ENCODE measurements around the gene MMP20. TPM values are rescaled to one million over a fixed set of nuclear protein-coding genes. Genes with fewer than 3 reads are reported as not detected.

The MMP20 gene
- total and polyA plus RNA-seq, 2 of the 13 experiments (the other 11 are each of a cell fraction or from before 2014, with no cell fraction given) = 0.05 TPM; not detected in 1

DNA sequence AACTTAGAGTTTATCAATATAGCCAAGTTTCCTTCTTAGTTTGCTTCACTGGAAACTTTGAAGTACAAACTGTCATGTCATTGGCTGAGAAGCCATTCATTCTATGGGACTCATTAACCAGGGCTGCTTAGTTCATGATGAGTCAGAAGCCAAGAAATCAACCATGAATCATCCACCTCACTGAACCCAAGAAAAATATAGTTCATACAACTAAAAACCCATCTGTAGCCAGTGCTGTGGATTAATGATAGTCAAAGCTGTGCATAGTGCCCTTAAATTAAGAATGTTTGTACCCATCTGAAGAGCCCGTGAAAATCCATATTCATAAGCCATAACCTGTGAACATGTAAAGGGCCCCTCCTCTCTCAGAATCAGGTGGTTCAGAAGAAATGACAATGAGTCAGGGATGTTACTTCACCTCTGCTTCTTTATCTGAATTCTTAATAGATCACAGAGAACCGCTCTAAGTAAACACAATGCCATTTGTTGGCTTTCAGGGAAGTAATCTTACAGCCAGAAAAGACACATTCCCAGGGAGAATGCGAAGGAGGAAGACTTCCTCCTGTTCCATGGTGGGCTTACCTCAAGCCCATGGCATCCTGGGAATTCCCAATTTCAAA is 25.4 kb downstream of the MMP20 start (continued):
- TF ChIP-seq SOX6 (IDR thresholded peaks at IDR 0.05) (no peak), SOX6 (CRISPR knock-in tag; IDR thresholded peaks at IDR 0.05) (peak; percentile 33; the same call in 1 of the 2 replicates), CEBPG (CRISPR knock-in tag; IDR thresholded peaks at IDR 0.05) (peak; percentile 28; the same call in 1 of the 2 replicates), CEBPB (IDR thresholded peaks at IDR 0.05; ENCODE audit: borderline replicate concordance, low read depth, low read length) (0 out of 2 replicates have a peak, but pooled peaks have one; percentile 44), CREM (IDR thresholded peaks at IDR 0.05) (peak; percentile 45; the same call in 1 of the 2 replicates), CREM (CRISPR knock-in tag; IDR thresholded peaks at IDR 0.05) (no peak), EP300 (IDR thresholded peaks at IDR 0.05; ENCODE audit: low read depth in 2 of 2, low read length in 2 of 2) (peak in 1 of 2 experiments; percentile 70; a peak in 2 of 4 replicates), EP300 (CRISPR knock-in tag; IDR thresholded peaks at IDR 0.05; ENCODE audit: borderline replicate concordance) (peak; percentile 86), HMG20A (CRISPR knock-in tag; IDR thresholded peaks at IDR 0.05; ENCODE audit: borderline replicate concordance) (no peak; the same call in 1 of the 2 replicates), MAFF (IDR thresholded peaks at IDR 0.05; ENCODE audit: low read depth, low read length) (peak; percentile 41; the same call in 1 of the 2 replicates), SOX13 (IDR thresholded peaks at IDR 0.05) (no peak; the same call in 1 of the 2 replicates), SOX13 (CRISPR knock-in tag; conservative IDR thresholded peaks at IDR 0.05 in 1 of 2, IDR thresholded peaks at IDR 0.05 in 1 of 2) (peak in 1 of 2 experiments; percentile 60; a peak in 2 of 4 replicates), MTA1 (CRISPR knock-in tag; IDR thresholded peaks at IDR 0.05; ENCODE audit: borderline replicate concordance) (no peak), XBP1 (CRISPR knock-in tag; IDR thresholded peaks at IDR 0.05) (no peak), TEAD3 (CRISPR knock-in tag; optimal IDR thresholded peaks at IDR 0.05; ENCODE audit: borderline replicate concordance) (peak; percentile 45), MIER2 (CRISPR knock-in tag; IDR thresholded peaks at IDR 0.05) (0 out of 2 replicates have a peak, but pooled peaks have one; percentile 14), NFE2 (CRISPR knock-in tag; IDR thresholded peaks at IDR 0.05) (0 out of 2 replicates have a peak, but pooled peaks have one; percentile 28), TCF12 (IDR thresholded peaks at IDR 0.05) (no peak), TCF12 (CRISPR knock-in tag; IDR thresholded peaks at IDR 0.05) (no peak), BRCA1 (CRISPR knock-in tag; IDR thresholded peaks at IDR 0.05) (no peak), FOSL1 (CRISPR knock-in tag; IDR thresholded peaks at IDR 0.05; ENCODE audit: borderline replicate concordance) (peak; percentile 62; the same call in 1 of the 2 replicates), NCOA1 (CRISPR knock-in tag; IDR thresholded peaks at IDR 0.05) (no peak)
- TF ChIP-seq, protein P1, sequence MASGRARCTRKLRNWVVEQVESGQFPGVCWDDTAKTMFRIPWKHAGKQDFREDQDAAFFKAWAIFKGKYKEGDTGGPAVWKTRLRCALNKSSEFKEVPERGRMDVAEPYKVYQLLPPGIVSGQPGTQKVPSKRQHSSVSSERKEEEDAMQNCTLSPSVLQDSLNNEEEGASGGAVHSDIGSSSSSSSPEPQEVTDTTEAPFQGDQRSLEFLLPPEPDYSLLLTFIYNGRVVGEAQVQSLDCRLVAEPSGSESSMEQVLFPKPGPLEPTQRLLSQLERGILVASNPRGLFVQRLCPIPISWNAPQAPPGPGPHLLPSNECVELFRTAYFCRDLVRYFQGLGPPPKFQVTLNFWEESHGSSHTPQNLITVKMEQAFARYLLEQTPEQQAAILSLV (CRISPR knock-in tag; IDR thresholded peaks at IDR 0.05; ENCODE audit: borderline replicate concordance) = no peak
- TF ChIP-seq, protein P2, sequence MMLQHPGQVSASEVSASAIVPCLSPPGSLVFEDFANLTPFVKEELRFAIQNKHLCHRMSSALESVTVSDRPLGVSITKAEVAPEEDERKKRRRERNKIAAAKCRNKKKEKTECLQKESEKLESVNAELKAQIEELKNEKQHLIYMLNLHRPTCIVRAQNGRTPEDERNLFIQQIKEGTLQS (CRISPR knock-in tag; IDR thresholded peaks at IDR 0.05) = peak; percentile 56; the same call in 1 of the 2 replicates
- TF ChIP-seq, protein P3, sequence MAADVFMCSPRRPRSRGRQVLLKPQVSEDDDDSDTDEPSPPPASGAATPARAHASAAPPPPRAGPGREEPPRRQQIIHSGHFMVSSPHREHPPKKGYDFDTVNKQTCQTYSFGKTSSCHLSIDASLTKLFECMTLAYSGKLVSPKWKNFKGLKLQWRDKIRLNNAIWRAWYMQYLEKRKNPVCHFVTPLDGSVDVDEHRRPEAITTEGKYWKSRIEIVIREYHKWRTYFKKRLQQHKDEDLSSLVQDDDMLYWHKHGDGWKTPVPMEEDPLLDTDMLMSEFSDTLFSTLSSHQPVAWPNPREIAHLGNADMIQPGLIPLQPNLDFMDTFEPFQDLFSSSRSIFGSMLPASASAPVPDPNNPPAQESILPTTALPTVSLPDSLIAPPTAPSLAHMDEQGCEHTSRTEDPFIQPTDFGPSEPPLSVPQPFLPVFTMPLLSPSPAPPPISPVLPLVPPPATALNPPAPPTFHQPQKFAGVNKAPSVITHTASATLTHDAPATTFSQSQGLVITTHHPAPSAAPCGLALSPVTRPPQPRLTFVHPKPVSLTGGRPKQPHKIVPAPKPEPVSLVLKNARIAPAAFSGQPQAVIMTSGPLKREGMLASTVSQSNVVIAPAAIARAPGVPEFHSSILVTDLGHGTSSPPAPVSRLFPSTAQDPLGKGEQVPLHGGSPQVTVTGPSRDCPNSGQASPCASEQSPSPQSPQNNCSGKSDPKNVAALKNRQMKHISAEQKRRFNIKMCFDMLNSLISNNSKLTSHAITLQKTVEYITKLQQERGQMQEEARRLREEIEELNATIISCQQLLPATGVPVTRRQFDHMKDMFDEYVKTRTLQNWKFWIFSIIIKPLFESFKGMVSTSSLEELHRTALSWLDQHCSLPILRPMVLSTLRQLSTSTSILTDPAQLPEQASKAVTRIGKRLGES (CRISPR knock-in tag; IDR thresholded peaks at IDR 0.05; ENCODE audit: borderline replicate concordance) = no peak

Data from HepG2 (cell line).